Left kidney (tissue), 2 donors: Measurements from ENCODE around the gene DNAJC15. TPM values are rescaled to one million over a fixed set of nuclear protein-coding genes. Genes with fewer than 3 reads are reported as not detected.

Experiments used
- DNase-seq: peaks from one replicate; pipeline ENCODE4 v3.0.0-alpha.2; 2013
- polyA plus RNA-seq: library from polyadenylated mRNA; unstranded; fragments of 120-200 nt; gene quantifications from one replicate; pipeline ENCODE4 v1.2.1, GENCODE V29; 2013; ENCODE audit not compliant: insufficient read length

The DNAJC15 gene
- polyA plus RNA-seq, 1 donor: 31.2 TPM

GRCh38 chr13:43081866-43082265 lies 58.5 kb downstream of the DNAJC15 start:
- no peak for DNase-seq

GRCh38 chr13:43083750-43084149 lies 60.4 kb downstream of the DNAJC15 start:
- no peak for DNase-seq

- DNase-seq: no peak
Observed at GRCh38 chr13:43085545-43085944, 62.2 kb downstream of the DNAJC15 start.

GRCh38 chr13:43086181-43086580 lies 62.8 kb downstream of the DNAJC15 start:
- no peak for DNase-seq

GRCh38 chr13:43088093-43088511 lies 64.7 kb downstream of the DNAJC15 start:
- DNase-seq: no peak

- no peak for DNase-seq
Observed at GRCh38 chr13:43089912-43090498, 66.6 kb downstream of the DNAJC15 start.

- no peak for DNase-seq
Observed at GRCh38 chr13:43094901-43095300, 71.5 kb downstream of the DNAJC15 start.

- DNase-seq: no peak
Observed at GRCh38 chr13:43095771-43096719, 72.7 kb downstream of the DNAJC15 start.

GRCh38 chr13:43100667-43101066 lies 77.3 kb downstream of the DNAJC15 start:
- DNase-seq: no peak

GRCh38 chr13:43102304-43102703 lies 78.9 kb downstream of the DNAJC15 start:
- no peak for DNase-seq

GRCh38 chr13:43107780-43108179 lies 84.4 kb downstream of the DNAJC15 start:
- DNase-seq: no peak

GRCh38 chr13:43110036-43110435 lies 86.7 kb downstream of the DNAJC15 start:
- no peak for DNase-seq

GRCh38 chr13:43110658-43111057 lies 87.3 kb downstream of the DNAJC15 start:
- DNase-seq: no peak

- DNase-seq: no peak
Observed at GRCh38 chr13:43111559-43112400, 88.4 kb downstream of the DNAJC15 start.

- DNase-seq: no peak
Observed at GRCh38 chr13:43113603-43114002, 90.2 kb downstream of the DNAJC15 start.

GRCh38 chr13:43114504-43114903 lies 91.1 kb downstream of the DNAJC15 start:
- DNase-seq: no peak

- no peak for DNase-seq
Observed at GRCh38 chr13:43115141-43115540, 91.8 kb downstream of the DNAJC15 start.

GRCh38 chr13:43116242-43116641 lies 92.9 kb downstream of the DNAJC15 start:
- DNase-seq: no peak

GRCh38 chr13:43118521-43118920 lies 95.1 kb downstream of the DNAJC15 start:
- DNase-seq: no peak

- DNase-seq: no peak
Observed at GRCh38 chr13:43119206-43119605, 95.8 kb downstream of the DNAJC15 start.

GRCh38 chr13:43122791-43123190 lies 99.4 kb downstream of the DNAJC15 start:
- DNase-seq: no peak

GRCh38 chr13:43123856-43124255 lies 100.5 kb downstream of the DNAJC15 start:
- DNase-seq: no peak

GRCh38 chr13:43124490-43124889 lies 101.1 kb downstream of the DNAJC15 start:
- DNase-seq: no peak
